Karpas-422 (cell line): ENCODE data around the gene TIE1. TPM values are rescaled to one million over a fixed set of nuclear protein-coding genes. Genes with fewer than 3 reads are reported as not detected.

ENCODE experiments used
- DNase-seq: peaks from one replicate; pipeline ENCODE4 v3.0.0-alpha.2; 2015
- H2AFZ ChIP-seq: fragments of 200-600 bp; sonication (generic); 2 replicates; pipeline ENCODE4 v1.6.1; 2014; ENCODE audit warnings: antibody characterized with exemption, low read length, mixed read lengths
- H3K27ac ChIP-seq: fragments of 200-600 bp; sonication (generic); 2 replicates; pipeline ENCODE4 v1.5.1; 2014; ENCODE audit warnings: mild to moderate bottlenecking, low read length, moderate library complexity
- H3K27me3 ChIP-seq: fragments of 200-600 bp; sonication (generic); 2 replicates; pipeline ENCODE4 v1.6.1; 2014; ENCODE audit warnings: low read length, mixed read lengths
- H3K36me3 ChIP-seq: fragments of 200-600 bp; sonication (generic); 2 replicates; pipeline ENCODE4 v1.6.1; 2014; ENCODE audit warnings: low read length, mixed read lengths; ENCODE audit not compliant: insufficient read depth
- H3K4me1 ChIP-seq: fragments of 200-600 bp; sonication (generic); 2 replicates; pipeline ENCODE4 v1.6.1; 2014; ENCODE audit warnings: mild to moderate bottlenecking, low read length, mixed read lengths
- H3K4me2 ChIP-seq: fragments of 200-600 bp; sonication (generic); 2 replicates; pipeline ENCODE4 v1.6.1; 2014; ENCODE audit warnings: low read length, low read depth, mild to moderate bottlenecking; ENCODE audit not compliant: poor library complexity, severe bottlenecking
- H3K4me3 ChIP-seq: fragments of 200-600 bp; sonication (generic); 2 replicates; pipeline ENCODE4 v1.5.1; 2014; ENCODE audit warnings: mild to moderate bottlenecking, antibody characterized with exemption, low read length, mixed read lengths
- H3K79me2 ChIP-seq: fragments of 200-600 bp; sonication (generic); 2 replicates; pipeline ENCODE4 v1.6.1; 2014; ENCODE audit warnings: mild to moderate bottlenecking, low read length, mixed read lengths
- H3K9ac ChIP-seq: fragments of 200-600 bp; sonication (generic); 2 replicates; pipeline ENCODE4 v1.6.0; 2014; ENCODE audit warnings: low read length
- H3K9me2 ChIP-seq: fragments of 200-600 bp; sonication (generic), shearing (Covaris generic); replicated peaks from 2 replicates; pipeline ENCODE4 v1.6.0; 2014; ENCODE audit warnings: mild to moderate bottlenecking, low read length, moderate library complexity; ENCODE audit not compliant: insufficient read depth
- H3K9me3 ChIP-seq: fragments of 300-700, 200-600 bp; sonication (generic); 2 replicates; pipeline ENCODE4 v1.6.1; 2014; ENCODE audit warnings: low read length, mixed read lengths
- H4K20me1 ChIP-seq: fragments of 200-600 bp; sonication (generic); 2 replicates; pipeline ENCODE4 v1.6.1; 2014; ENCODE audit warnings: mild to moderate bottlenecking, antibody characterized with exemption, low read length, low read depth; ENCODE audit not compliant: insufficient read depth
- total RNA-seq: library from RNA; depleted of rRNA; stranded (reverse); fragments of >200 nt; shearing (Covaris generic); gene quantifications from 2 replicates; pipeline ENCODE4 v1.2.3, GENCODE V29; 2014; ENCODE audit warnings: low replicate concordance

TIE1 gene
- total RNA-seq, 1 experiment from 2014 or later: not detected

GRCh38 chr1:43339584-43340232 lies 38.9 kb downstream of the TIE1 start:
- DNase-seq: no peak
- H3K4me3 ChIP-seq: no peak overlapping the region
- no peak overlapping the region for H3K4me2 ChIP-seq
- H3K9ac ChIP-seq: no peak overlapping the region
- no peaks in the 10 kb centered on the region for H3K9me2 ChIP-seq
- no peaks in the 10 kb centered on the region for H3K9me3 ChIP-seq
- H3K27me3 ChIP-seq: no peaks in the 10 kb centered on the region
- H3K4me1 ChIP-seq: peaks cover 12% of the 10 kb centered on the region
- no peaks in the 10 kb centered on the region for H3K79me2 ChIP-seq
- no peaks in the 10 kb centered on the region for H4K20me1 ChIP-seq
- H3K36me3 ChIP-seq: no peaks in the 10 kb centered on the region
- no peak overlapping the region for H2AFZ ChIP-seq
- H3K27ac ChIP-seq: no peak overlapping the region

DNA sequence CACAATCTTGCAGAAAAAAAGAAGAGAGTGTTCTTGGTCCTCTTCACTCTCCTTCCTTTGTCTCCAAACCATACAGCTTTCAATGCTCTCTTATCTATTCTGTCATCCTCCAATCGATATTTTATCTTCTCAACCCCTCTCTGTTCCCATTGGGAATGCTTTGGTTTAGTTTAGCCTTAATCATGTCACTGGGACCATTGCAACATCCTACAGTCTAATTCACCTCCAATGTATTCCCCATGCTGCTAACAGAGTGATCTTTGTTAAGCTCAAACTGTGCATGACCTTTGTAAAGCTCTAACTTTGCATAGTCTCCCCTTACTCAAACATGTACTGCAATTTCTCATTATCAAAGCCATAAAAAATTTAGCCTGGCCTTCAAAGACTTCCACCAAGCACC lies 39.8 kb downstream of the TIE1 start:
- no peaks in the 10 kb centered on the region for H3K36me3 ChIP-seq
- DNase-seq: no peak
- no peak overlapping the region for H3K9ac ChIP-seq
- H3K4me2 ChIP-seq: no peak overlapping the region
- no peak overlapping the region for H2AFZ ChIP-seq
- no peaks in the 10 kb centered on the region for H4K20me1 ChIP-seq
- H3K27ac ChIP-seq: no peak overlapping the region
- no peaks in the 10 kb centered on the region for H3K27me3 ChIP-seq
- H3K4me3 ChIP-seq: no peak overlapping the region
- no peaks in the 10 kb centered on the region for H3K9me2 ChIP-seq
- no peaks in the 10 kb centered on the region for H3K9me3 ChIP-seq
- peaks cover 12% of the 10 kb centered on the region for H3K4me1 ChIP-seq
- no peaks in the 10 kb centered on the region for H3K79me2 ChIP-seq

DNA sequence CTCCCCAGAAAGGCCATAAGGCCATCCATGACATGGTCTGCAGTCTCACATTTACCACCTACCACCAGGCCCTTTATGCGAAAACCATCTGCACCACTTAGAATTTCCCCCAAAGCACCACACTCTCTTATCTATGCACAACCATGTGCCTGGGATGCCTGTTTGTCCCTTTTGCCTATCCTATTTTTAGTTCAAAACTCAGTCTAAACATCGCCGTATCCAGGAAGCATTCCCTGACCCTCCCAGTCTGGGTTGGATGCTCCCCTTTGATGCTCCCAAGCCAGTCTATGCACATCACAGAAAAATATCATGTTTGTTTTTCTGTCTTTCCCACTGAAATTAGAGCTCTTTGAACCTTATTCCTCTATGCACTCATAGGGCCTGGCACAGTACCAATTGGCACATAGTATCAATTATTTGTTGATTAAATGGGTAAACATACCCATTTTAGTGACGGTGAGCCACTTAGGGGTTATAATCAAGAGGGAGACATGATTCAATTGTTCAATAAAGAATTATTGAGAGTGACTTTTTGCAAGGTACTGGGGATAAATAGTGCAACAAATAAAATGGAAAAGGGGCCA lies 43.6 kb downstream of the TIE1 start:
- H3K4me1 ChIP-seq: peaks cover 12% of the 10 kb centered on the region
- no peaks in the 10 kb centered on the region for H3K79me2 ChIP-seq
- H3K27ac ChIP-seq: no peak overlapping the region
- no peaks in the 10 kb centered on the region for H4K20me1 ChIP-seq
- DNase-seq: no peak
- no peaks in the 10 kb centered on the region for H3K36me3 ChIP-seq
- no peaks in the 10 kb centered on the region for H3K9me2 ChIP-seq
- no peak overlapping the region for H3K4me2 ChIP-seq
- H3K9ac ChIP-seq: no peak overlapping the region
- no peaks in the 10 kb centered on the region for H3K9me3 ChIP-seq
- no peak overlapping the region for H3K4me3 ChIP-seq
- no peaks in the 10 kb centered on the region for H3K27me3 ChIP-seq
- no peak overlapping the region for H2AFZ ChIP-seq

GRCh38 chr1:43345120-43345519 lies 44.3 kb downstream of the TIE1 start:
- no peak for DNase-seq
- peaks cover 16% of the 10 kb centered on the region for H3K4me1 ChIP-seq
- no peak overlapping the region for H3K27ac ChIP-seq
- no peaks in the 10 kb centered on the region for H3K36me3 ChIP-seq
- no peaks in the 10 kb centered on the region for H4K20me1 ChIP-seq
- H3K9me3 ChIP-seq: no peaks in the 10 kb centered on the region
- no peak overlapping the region for H2AFZ ChIP-seq
- H3K4me3 ChIP-seq: no peak overlapping the region
- H3K4me2 ChIP-seq: no peak overlapping the region
- H3K79me2 ChIP-seq: no peaks in the 10 kb centered on the region
- no peak overlapping the region for H3K9ac ChIP-seq
- H3K9me2 ChIP-seq: no peaks in the 10 kb centered on the region
- no peaks in the 10 kb centered on the region for H3K27me3 ChIP-seq

- no peaks in the 10 kb centered on the region for H3K36me3 ChIP-seq
- no peaks in the 10 kb centered on the region for H3K9me3 ChIP-seq
- peaks cover 7% of the 10 kb centered on the region for H3K4me1 ChIP-seq
- no peak for DNase-seq
- H3K79me2 ChIP-seq: no peaks in the 10 kb centered on the region
- H4K20me1 ChIP-seq: no peaks in the 10 kb centered on the region
- H3K27me3 ChIP-seq: no peaks in the 10 kb centered on the region
- H3K4me2 ChIP-seq: no peak overlapping the region
- no peak overlapping the region for H3K4me3 ChIP-seq
- H3K9me2 ChIP-seq: no peaks in the 10 kb centered on the region
- no peak overlapping the region for H3K9ac ChIP-seq
- no peak overlapping the region for H2AFZ ChIP-seq
- no peak overlapping the region for H3K27ac ChIP-seq
These were observed 45.9 kb downstream of the TIE1 start for GRCh38 chr1:43346636-43347035.

DNA sequence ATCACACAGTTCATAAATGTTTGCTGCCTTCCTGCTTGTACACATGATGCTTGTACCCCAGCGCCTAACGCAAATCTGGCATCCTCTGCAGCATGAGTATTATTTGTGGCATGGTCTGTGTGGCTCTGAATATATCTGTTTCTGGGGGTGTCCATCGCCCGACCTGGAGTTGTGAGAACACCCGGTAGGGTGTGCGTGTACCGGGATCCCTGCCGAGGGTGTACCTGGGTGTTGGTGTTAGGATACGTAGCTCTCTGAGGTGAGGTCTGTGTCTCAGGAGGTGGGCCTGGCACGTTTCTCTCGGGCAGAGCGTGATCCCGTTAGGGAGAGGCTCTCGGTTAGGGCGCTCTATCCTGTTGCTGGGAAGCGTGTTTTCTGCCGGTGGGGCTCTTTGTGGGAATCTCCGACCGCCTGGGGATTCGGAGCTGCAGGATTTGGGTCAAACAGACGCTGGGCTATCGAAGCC lies 47.6 kb downstream of the TIE1 start:
- Histone ChIP-seq H3K9me3 (no peaks in the 10 kb centered on the region), H3K4me3 (peak overlapping the region; percentile 71), H3K4me2 (peak overlapping the region; percentile 77), H4K20me1 (no peaks in the 10 kb centered on the region), H3K4me1 (peaks cover 7% of the 10 kb centered on the region), H3K9me2 (no peaks in the 10 kb centered on the region), H3K36me3 (no peaks in the 10 kb centered on the region), H3K27me3 (no peaks in the 10 kb centered on the region), H3K79me2 (no peaks in the 10 kb centered on the region), H2AFZ (no peak overlapping the region), H3K9ac (peak overlapping the region; percentile 56), H3K27ac (no peak overlapping the region)
- DNase-seq: no peak

DNA sequence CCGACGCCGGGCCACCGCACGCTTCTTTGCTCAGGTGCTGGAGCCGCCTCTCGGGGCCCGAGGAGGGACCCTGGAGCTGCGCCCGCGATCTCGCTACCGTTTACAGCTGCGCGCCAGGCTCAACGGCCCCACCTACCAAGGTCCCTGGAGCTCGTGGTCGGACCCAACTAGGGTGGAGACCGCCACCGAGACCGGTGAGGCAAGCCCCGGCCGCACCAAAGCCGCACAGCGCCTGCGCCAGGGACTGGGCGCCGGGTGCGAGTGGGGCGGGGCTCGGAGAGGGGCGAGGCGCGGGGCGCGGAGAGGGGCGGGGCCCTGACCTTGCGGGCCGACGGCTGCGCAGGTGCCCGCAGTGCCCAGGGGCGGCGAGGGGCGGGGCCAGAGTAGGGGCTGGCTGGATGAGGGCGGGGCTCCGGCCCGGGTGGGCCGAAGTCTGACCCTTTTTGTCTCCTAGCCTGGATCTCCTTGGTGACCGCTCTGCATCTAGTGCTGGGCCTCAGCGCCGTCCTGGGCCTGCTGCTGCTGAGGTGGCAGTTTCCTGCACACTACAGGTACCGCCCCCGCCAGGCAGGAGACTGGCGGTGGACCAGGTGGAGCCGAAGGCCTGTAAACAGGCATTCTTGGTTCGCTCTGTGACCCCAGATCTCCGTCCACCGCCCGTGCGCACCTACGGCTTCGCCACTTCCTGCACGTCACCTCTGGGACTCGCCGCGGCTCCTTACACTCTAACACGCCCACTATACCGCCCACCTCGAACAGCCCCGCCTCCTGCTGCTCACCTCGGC lies 48.2 kb downstream of the TIE1 start:
- no peaks in the 10 kb centered on the region for H3K27me3 ChIP-seq
- H4K20me1 ChIP-seq: no peaks in the 10 kb centered on the region
- peak; percentile 87 for DNase-seq
- H3K9ac ChIP-seq: peak overlapping the region; percentile 80
- H2AFZ ChIP-seq: peak overlapping the region; percentile 39; the same call in 1 of the 2 replicates
- peak overlapping the region; percentile 77 for H3K4me2 ChIP-seq
- H3K4me3 ChIP-seq: peak overlapping the region; percentile 71
- no peaks in the 10 kb centered on the region for H3K36me3 ChIP-seq
- no peaks in the 10 kb centered on the region for H3K9me2 ChIP-seq
- H3K4me1 ChIP-seq: peaks cover 7% of the 10 kb centered on the region
- 0 out of 2 replicates have a peak overlapping the region, but pooled peaks have one; percentile 46 for H3K27ac ChIP-seq
- H3K9me3 ChIP-seq: no peaks in the 10 kb centered on the region
- no peaks in the 10 kb centered on the region for H3K79me2 ChIP-seq
